Measurements from ENCODE around the gene PDE4D.

Gene PDE4D

GRCh38 chr5:59832577-59833301 lies 60.8 kb downstream of the PDE4D start:
- DNase-seq (ENCODE audit: low read depth), result no peak
- TF ChIP-seq CTCF (IDR thresholded peaks at IDR 0.05; ENCODE audit: insufficient read depth, low read depth, low read length, missing control alignments), result no peak
- no peak overlapping the region for H3K4me3 ChIP-seq (ENCODE audit: low read length)

- no peak overlapping the region for H3K4me3 ChIP-seq (ENCODE audit: low read length)
- TF ChIP-seq CTCF (IDR thresholded peaks at IDR 0.05; ENCODE audit: insufficient read depth, low read depth, low read length, missing control alignments), result no peak
- DNase-seq (ENCODE audit: low read depth), result no peak
Observed at GRCh38 chr5:59831326-59832010, 62.1 kb downstream of the PDE4D start.

GRCh38 chr5:59830536-59831200 lies 62.9 kb downstream of the PDE4D start:
- H3K4me3 ChIP-seq (ENCODE audit: low read length), result no peak overlapping the region
- no peak for TF ChIP-seq CTCF (IDR thresholded peaks at IDR 0.05; ENCODE audit: insufficient read depth, low read depth, low read length, missing control alignments)
- no peak for DNase-seq (ENCODE audit: low read depth)

GRCh38 chr5:59829922-59830321 lies 63.6 kb downstream of the PDE4D start:
- DNase-seq (ENCODE audit: low read depth), result no peak
- TF ChIP-seq CTCF (IDR thresholded peaks at IDR 0.05; ENCODE audit: insufficient read depth, low read depth, low read length, missing control alignments), result no peak
- no peak overlapping the region for H3K4me3 ChIP-seq (ENCODE audit: low read length)

GRCh38 chr5:59829386-59829785 lies 64.1 kb downstream of the PDE4D start:
- no peak overlapping the region for H3K4me3 ChIP-seq (ENCODE audit: low read length)
- DNase-seq (ENCODE audit: low read depth), result no peak
- no peak for TF ChIP-seq CTCF (IDR thresholded peaks at IDR 0.05; ENCODE audit: insufficient read depth, low read depth, low read length, missing control alignments)

GRCh38 chr5:59828623-59829022 lies 64.9 kb downstream of the PDE4D start:
- no peak overlapping the region for H3K4me3 ChIP-seq (ENCODE audit: low read length)
- TF ChIP-seq CTCF (IDR thresholded peaks at IDR 0.05; ENCODE audit: insufficient read depth, low read depth, low read length, missing control alignments), result no peak
- DNase-seq (ENCODE audit: low read depth), result no peak

Measured in epithelial cell of esophagus (primary cell).